NCI-H2196 treated with DMSO at 0.1 percent for 48 hours (cell line): ENCODE results near the gene CD48.
"Not testable (repeated sequence)": the region's sequence is repeated elsewhere in the genome, so short reads cannot be mapped to it uniquely, and the experiment has no call there.

Source experiments
- DNase-seq: peaks from one replicate; lab custom pipeline; 2025; ENCODE audit not compliant: unreplicated experiment; lab: John Stamatoyannopoulos, UW

The CD48 gene

DNA sequence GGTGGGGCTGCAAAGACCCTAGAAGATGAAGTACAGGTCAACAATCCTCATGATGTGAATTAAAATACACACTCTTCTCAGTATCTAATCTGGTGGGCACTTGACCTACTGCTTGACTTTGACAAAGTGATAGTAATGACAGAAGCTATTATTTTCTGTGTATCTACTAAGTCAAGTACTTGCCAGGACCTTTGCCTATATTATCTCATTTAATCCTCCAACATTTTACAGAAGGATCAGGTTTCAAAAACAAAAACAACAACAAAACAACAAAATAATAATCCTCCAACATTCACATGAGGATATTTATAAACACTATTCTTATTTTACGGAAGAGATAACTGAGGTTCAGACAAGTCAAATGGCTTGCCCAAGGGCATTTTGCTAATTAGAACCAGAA is 4.4 kb upstream of the CD48 start:
- no peak for DNase-seq

DNA sequence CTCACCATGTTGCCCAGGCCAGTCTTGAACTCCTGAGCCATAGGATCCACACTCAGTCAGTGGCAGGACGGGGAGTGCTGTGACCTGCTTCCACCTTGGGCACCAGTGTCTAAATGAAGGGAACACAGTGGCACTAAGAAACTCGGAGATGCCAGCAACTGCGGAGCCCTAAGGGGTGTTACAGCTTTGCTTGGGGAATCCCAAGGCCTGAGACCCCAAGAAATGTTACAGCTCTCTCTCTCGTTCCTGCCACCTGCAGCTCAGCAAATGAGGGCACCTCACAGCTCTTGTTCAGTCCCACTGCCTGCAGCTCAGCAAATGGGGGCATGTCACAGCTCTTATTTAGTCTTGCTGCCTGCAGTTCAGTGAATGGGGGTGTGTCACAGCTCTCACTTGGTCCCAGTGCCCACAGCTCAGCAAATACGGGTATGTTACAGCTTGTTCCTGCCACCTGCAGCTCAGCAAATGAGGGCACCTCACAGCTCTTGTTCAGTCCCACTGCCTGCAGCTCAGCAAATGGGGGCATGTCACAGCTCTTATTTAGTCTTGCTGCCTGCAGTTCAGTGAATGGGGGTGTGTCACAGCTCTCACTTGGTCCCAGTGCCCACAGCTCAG is 2.5 kb upstream of the CD48 start:
- DNase-seq = not testable (repeated sequence)

GRCh38 chr1:160713161-160713560 is 1.5 kb upstream of the CD48 start:
- DNase-seq = no peak

GRCh38 chr1:160712525-160713080 is 981 bp upstream of the CD48 start:
- DNase-seq = not testable (repeated sequence)

DNA sequence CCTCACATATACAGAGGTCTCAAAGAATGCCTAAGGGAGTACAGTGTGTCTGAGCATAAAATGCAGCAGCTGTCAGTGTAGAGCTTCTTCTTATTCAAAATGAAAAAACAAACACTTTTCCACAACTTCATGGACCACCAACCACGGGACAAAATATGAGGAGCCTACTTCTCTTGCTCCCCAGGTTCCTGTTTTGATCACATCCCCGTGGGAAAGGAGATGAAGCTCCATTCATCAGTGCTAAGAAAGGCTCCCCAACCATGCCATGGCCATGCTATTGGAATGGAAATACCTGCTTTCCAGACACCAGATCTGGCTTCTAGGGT is 383 bp downstream of the CD48 start:
- DNase-seq = no peak

- DNase-seq = no peak
Observed at GRCh38 chr1:160710517-160711252, 937 bp downstream of the CD48 start.

DNA sequence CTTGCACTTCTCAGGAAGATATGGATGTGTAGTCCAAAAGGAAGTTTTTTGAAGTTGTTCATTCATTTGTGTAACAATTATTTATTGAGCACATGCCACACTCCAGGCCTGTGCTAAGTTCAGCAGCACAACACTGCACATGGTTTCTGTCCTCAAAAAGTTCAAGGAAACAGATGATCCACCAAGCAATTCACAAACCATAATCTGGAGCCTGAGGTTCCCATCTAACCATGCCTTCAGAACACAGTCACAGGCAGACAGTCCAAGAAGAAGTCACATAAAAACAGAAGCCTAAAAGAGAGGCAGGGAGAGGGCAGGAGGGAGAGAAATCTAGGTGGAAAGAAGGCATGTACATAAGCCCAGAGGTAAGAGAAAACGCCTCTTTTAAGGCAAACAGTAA is 1.9 kb downstream of the CD48 start:
- DNase-seq = no peak

- no peak for DNase-seq
Observed at GRCh38 chr1:160708801-160709200, 2.8 kb downstream of the CD48 start.

GRCh38 chr1:160708118-160708517 is 3.5 kb downstream of the CD48 start:
- DNase-seq = no peak

GRCh38 chr1:160707236-160708064 is 4.2 kb downstream of the CD48 start:
- no peak for DNase-seq

GRCh38 chr1:160706526-160707235 is 4.9 kb downstream of the CD48 start:
- no peak for DNase-seq

- DNase-seq = no peak
Observed at GRCh38 chr1:160705742-160706141, 5.9 kb downstream of the CD48 start.

GRCh38 chr1:160705212-160705621 is 6.4 kb downstream of the CD48 start:
- DNase-seq = not testable (repeated sequence)

GRCh38 chr1:160704250-160704649 is 7.4 kb downstream of the CD48 start:
- DNase-seq = no peak

- DNase-seq = no peak
Observed at GRCh38 chr1:160702100-160702499, 9.5 kb downstream of the CD48 start.

- DNase-seq = not testable (repeated sequence)
Observed at GRCh38 chr1:160692390-160692789, 19.2 kb downstream of the CD48 start.

DNA sequence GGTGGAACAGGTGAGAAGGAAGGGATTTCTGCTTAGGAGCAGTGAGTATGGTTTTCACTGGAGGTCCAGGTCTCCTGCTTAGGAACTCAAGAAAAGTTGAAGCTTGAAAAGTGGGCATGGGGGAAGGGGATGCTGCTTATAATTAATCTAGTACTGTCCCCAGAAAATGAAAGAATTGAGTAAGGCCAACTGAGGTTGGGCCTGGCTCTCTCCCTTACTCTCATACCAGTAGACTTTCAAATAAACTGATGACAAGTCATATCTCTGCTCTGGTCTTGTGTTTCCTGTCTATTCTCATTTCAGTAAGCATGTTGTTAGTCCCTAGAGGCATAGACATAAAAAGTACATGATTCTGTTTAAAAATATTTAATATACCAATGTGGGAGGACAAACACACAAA is 26.4 kb downstream of the CD48 start:
- DNase-seq = no peak

GRCh38 chr1:160682983-160683865 is 28.4 kb downstream of the CD48 start:
- DNase-seq = no peak

- DNase-seq = no peak
Observed at GRCh38 chr1:160681891-160682140, 29.8 kb downstream of the CD48 start.

GRCh38 chr1:160681066-160681890 is 30.3 kb downstream of the CD48 start:
- no peak for DNase-seq
